Measurements from ENCODE around the gene HEMGN.

The HEMGN gene

DNA sequence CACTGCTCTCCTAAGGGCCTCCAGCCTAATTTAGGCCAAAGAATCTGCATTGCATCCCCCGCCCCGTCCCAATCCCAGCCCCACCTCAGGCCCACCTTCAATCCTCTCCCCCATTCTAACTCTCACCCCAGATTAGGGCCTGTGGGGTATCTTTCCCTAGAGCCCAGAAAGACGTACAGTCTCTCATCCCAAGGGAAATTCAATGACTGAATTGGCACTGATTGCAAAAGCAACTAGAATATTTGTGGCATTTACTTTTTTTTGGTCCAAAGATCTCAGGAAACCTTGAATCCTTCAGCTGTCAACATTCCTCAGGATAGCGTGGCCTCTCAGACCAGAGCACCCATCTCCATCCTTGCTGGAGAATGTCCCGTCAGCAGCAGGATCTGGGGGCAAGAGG lies 46.2 kb downstream of the HEMGN start:
- DNase-seq: no peak

DNA sequence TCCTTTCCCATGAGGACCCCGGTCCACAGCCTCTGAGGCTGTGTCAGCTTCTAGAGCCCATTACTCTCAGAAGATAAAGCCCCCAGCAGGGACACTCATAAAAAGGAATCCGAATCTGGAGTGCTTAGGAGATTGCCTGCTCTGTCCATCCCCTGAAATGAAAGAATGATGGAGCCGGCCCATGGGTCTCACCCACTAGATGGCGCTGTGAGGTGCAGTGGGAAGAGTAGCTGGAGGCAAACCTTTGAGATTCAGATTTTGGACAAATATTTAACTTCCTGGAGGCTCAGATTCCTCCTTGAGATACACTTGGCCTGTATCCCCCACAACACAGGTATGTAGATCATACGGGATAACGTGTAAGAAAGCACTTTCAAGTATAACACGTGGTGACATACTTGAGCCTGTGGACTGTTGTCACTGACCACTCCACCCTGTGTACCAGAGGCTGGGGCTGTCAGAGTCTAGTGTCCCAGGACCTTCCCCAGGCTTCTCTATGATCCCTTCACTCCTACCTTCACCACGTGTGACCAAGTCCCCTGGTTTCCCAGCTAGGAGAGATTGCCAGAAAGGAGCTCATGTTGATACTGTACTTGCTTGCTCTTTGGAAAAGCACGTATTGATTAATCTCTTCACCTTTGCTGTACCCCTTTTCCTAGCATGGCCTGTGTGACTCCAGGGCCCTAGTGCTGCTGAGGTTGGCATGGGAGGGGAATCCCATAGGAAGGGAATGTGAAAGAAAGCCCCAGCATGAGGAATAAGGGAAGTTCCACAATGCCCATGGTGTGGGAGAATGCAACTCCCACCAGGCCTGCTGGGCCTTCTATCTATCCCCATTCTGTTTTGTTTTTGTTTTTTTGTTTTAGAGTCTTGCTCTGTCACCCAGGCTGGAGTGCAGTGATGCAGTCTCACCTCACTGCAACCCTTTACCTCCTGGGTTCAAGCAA lies 47.8 kb downstream of the HEMGN start:
- peak; percentile 70 for DNase-seq

DNA sequence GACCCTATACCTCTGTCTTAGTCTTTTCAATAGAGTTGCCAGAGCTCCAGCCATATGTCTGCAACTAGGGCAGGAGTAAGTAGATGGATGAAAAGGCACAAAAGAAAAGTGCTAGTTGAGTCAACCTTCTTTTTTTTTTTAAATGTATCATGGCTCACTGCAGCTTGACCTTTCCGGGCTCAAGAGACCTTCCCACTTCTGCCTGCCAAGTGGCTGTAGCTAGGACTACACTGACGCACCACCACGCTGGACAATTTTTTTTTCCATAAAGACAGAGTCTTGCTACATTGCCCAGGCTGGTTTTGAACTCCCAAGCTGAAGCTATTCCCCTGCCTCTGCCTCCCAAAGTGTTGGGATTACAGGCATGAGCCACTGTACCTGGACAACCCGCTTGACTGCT lies 57.6 kb downstream of the HEMGN start:
- DNase-seq: no peak
